ENCODE measurements around the gene GALR1.

The GALR1 gene

GRCh38 chr18:77209587-77209986 lies 40.1 kb upstream of the GALR1 start:
- H3K27me3 ChIP-seq (ENCODE audit: insufficient read depth, low read length, poor library complexity): no peaks in the 10 kb centered on the region
- H3K79me2 ChIP-seq (ENCODE audit: insufficient read depth, low read length): peaks cover 9% of the 10 kb centered on the region
- H3K4me3 ChIP-seq (ENCODE audit: low read depth in 1 of 2, low read length in 2 of 2): peak overlapping the region in 1 of 2 experiments; percentile 46; a peak in 2 of 4 replicates
- ATAC-seq (ENCODE audit: insufficient read depth, low read depth): no peak; the same call in 2 of the 3 replicates
- 0 out of 2 replicates have a peak overlapping the region, but pooled peaks have one; percentile 2 for H2AFZ ChIP-seq (ENCODE audit: low read depth, low read length)
- TF ChIP-seq EZH2 (IDR thresholded peaks at IDR 0.05; ENCODE audit: borderline replicate concordance, low read depth, low read length, severe bottlenecking): no peak
- no peak for TF ChIP-seq CTCF (IDR thresholded peaks at IDR 0.05; ENCODE audit: borderline replicate concordance, extremely low read depth, low read length, poor library complexity, severe bottlenecking)
- H3K9ac ChIP-seq (ENCODE audit: low read depth, low read length): peak overlapping the region; percentile 55
- H3K36me3 ChIP-seq (ENCODE audit: insufficient read depth, low read length): no peaks in the 10 kb centered on the region
- peak; percentile 13 for DNase-seq
- H3K4me1 ChIP-seq (ENCODE audit: insufficient read depth, low read length): peaks cover 38% of the 10 kb centered on the region
- peak overlapping the region; percentile 83 for H3K27ac ChIP-seq (ENCODE audit: low read length)
- no peaks in the 10 kb centered on the region for H4K20me1 ChIP-seq (ENCODE audit: insufficient read depth, low read length)
- H3K9me3 ChIP-seq (ENCODE audit: insufficient read depth, low read length, severe bottlenecking): no peaks in the 10 kb centered on the region
- peak overlapping the region; percentile 71 for H3K4me2 ChIP-seq (ENCODE audit: insufficient read depth, low read length)

- Histone ChIP-seq H3K4me1 (ENCODE audit: insufficient read depth, low read length) (peaks cover 38% of the 10 kb centered on the region), H3K9ac (ENCODE audit: low read depth, low read length) (peak overlapping the region; percentile 55), H3K4me2 (ENCODE audit: insufficient read depth, low read length) (peak overlapping the region; percentile 71), H4K20me1 (ENCODE audit: insufficient read depth, low read length) (no peaks in the 10 kb centered on the region), H3K79me2 (ENCODE audit: insufficient read depth, low read length) (peaks cover 9% of the 10 kb centered on the region), H3K9me3 (ENCODE audit: insufficient read depth, low read length, severe bottlenecking) (no peaks in the 10 kb centered on the region), H3K27ac (ENCODE audit: low read length) (peak overlapping the region; percentile 83), H2AFZ (ENCODE audit: low read depth, low read length) (peak overlapping the region; percentile 33; the same call in 1 of the 2 replicates), H3K4me3 (ENCODE audit: low read depth in 1 of 2, low read length in 2 of 2) (peak overlapping the region in 1 of 2 experiments; percentile 46; a peak in 2 of 4 replicates), H3K27me3 (ENCODE audit: insufficient read depth, low read length, poor library complexity) (no peaks in the 10 kb centered on the region), H3K36me3 (ENCODE audit: insufficient read depth, low read length) (no peaks in the 10 kb centered on the region)
- ATAC-seq (ENCODE audit: insufficient read depth, low read depth): peak; percentile 73
- DNase-seq: peak; percentile 71
- no peak for TF ChIP-seq CTCF (IDR thresholded peaks at IDR 0.05; ENCODE audit: borderline replicate concordance, extremely low read depth, low read length, poor library complexity, severe bottlenecking)
- no peak for TF ChIP-seq EZH2 (IDR thresholded peaks at IDR 0.05; ENCODE audit: borderline replicate concordance, low read depth, low read length, severe bottlenecking)
These were observed 39.4 kb upstream of the GALR1 start for GRCh38 chr18:77210249-77210648.

GRCh38 chr18:77218642-77219041 lies 31.0 kb upstream of the GALR1 start:
- Histone ChIP-seq H3K27me3 (ENCODE audit: insufficient read depth, low read length, poor library complexity) (no peaks in the 10 kb centered on the region), H3K27ac (ENCODE audit: low read length) (no peak overlapping the region), H3K79me2 (ENCODE audit: insufficient read depth, low read length) (no peaks in the 10 kb centered on the region), H3K4me2 (ENCODE audit: insufficient read depth, low read length) (no peak overlapping the region), H3K9me3 (ENCODE audit: insufficient read depth, low read length, severe bottlenecking) (no peaks in the 10 kb centered on the region), H3K36me3 (ENCODE audit: insufficient read depth, low read length) (no peaks in the 10 kb centered on the region), H3K4me3 (ENCODE audit: low read depth in 1 of 2, low read length in 2 of 2) (no peak overlapping the region), H2AFZ (ENCODE audit: low read depth, low read length) (no peak overlapping the region), H3K9ac (ENCODE audit: low read depth, low read length) (no peak overlapping the region), H4K20me1 (ENCODE audit: insufficient read depth, low read length) (no peaks in the 10 kb centered on the region), H3K4me1 (ENCODE audit: insufficient read depth, low read length) (peaks cover 4% of the 10 kb centered on the region; the same call in 1 of the 2 replicates)
- ATAC-seq (ENCODE audit: insufficient read depth, low read depth) (peak; percentile 56; the same call in 2 of the 3 replicates), DNase-seq (peak; percentile 19)
- TF ChIP-seq EZH2 (IDR thresholded peaks at IDR 0.05; ENCODE audit: borderline replicate concordance, low read depth, low read length, severe bottlenecking) (no peak), CTCF (IDR thresholded peaks at IDR 0.05; ENCODE audit: borderline replicate concordance, extremely low read depth, low read length, poor library complexity, severe bottlenecking) (no peak)
